Stimulated activated CD8-positive, alpha-beta memory T cell treated with anti-CD3 and anti-CD28 coated beads, Interleukin-4, amount 100 ng/mL, for 24 hours (primary cell): ENCODE results near the gene USP9Y.

Source experiments
- DNase-seq: peaks from one replicate; pipeline ENCODE4 v3.0.0-alpha.2; 2020; ENCODE audit warnings: low read depth

Gene USP9Y

DNA sequence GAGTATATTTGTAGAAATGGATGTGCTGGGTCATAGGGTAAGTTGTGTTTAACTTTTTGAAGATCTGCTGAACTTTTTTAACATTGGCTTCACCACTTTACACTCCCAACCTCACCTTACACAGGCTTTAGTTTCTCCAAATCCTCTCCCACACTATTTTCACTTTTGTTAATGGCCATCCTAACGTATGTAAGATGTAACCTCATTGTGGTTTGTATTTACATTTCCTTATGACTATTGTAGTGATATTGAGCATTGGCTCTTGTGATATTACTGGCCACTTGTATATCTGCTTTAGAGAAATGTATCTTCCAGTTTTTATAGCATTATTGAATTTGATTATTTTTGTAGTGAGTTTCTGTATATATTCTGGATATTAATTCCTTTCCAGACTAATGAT, 93.0 kb downstream of the USP9Y start:
- DNase-seq: no peak

DNA sequence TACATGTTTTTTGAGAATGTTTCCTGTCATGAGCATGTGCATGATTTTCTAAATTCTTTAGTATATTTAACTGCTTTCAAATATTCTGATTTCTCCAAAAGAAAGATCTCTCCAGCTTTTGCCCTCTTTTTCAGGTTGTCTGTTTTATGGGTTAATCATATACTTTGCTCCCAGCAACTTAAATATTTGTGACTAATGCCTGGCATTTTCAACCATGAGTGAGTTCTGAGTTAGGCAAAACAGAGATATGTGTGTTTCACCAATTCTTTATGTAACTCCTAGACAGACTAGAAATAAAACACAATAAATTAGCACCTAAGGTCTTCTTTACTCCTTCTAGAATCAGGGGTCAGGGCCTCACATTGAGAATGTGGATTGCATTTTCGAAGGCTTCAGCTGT, 107.0 kb downstream of the USP9Y start:
- DNase-seq: no peak

- DNase-seq: no peak
These were observed 108.0 kb downstream of the USP9Y start for GRCh38 chrY:12809034-12809433.

DNA sequence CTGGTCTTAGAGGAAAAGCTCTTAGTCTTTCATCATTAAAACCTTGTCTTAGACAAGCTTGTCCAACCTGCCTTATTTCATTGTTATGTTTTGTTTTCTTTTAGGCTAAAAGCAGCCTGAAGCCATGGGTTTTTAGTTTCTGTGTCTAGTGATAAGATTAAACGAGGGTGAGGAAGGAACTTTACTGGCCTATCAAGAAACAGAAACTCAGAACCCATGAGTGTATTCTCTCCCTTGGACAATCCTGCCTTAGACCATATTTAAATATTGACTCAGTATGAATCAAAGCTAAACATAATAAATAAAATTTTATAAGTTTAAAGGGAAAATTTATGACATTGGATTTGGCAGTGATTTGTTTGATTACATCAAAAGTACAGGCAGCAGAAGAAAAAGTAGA, 122.4 kb downstream of the USP9Y start:
- DNase-seq: no peak

GRCh38 chrY:12826791-12827190, 125.8 kb downstream of the USP9Y start:
- DNase-seq: no peak

GRCh38 chrY:12833284-12833683, 132.3 kb downstream of the USP9Y start:
- no peak for DNase-seq

- DNase-seq: no peak
These were observed 136.5 kb downstream of the USP9Y start for GRCh38 chrY:12837550-12837949.

DNA sequence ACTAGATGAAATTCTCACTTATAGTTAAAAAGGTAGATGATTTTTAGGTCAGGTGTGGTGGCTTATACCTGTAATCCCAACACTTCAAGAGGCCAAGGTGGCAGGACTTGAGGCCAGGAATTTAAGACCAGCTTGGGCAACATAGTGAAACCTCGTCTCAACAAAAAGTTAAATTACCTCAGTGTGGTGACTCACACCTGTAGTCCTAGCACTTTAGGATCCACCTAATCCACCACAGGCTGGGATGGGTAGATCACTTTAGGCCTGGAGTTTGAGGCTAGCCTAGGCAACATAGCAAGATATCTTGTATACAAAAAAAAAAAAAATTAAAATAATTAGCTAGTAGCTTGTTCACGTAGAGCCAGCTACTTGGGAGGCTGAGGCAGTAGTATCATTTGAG, 140.3 kb downstream of the USP9Y start:
- DNase-seq: no peak

DNA sequence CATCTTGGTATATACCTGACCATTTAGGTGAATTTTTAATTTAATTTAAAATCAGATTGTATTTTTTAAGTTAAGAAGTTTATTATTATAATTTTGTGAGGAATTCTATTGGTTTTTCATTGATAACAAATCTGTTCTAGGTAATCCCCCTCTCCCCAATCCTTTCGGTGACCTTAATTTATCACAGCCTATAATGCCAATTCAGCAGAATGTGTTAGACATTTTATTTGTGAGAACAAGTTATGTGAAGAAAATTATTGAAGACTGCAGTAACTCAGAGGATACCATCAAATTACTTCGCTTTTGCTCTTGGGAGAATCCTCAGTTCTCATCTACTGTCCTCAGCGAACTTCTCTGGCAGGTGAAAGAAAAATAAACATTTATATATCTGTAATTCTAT, 145.8 kb downstream of the USP9Y start:
- no peak for DNase-seq

- no peak for DNase-seq
These were observed 154.8 kb downstream of the USP9Y start for GRCh38 chrY:12855791-12856275.

DNA sequence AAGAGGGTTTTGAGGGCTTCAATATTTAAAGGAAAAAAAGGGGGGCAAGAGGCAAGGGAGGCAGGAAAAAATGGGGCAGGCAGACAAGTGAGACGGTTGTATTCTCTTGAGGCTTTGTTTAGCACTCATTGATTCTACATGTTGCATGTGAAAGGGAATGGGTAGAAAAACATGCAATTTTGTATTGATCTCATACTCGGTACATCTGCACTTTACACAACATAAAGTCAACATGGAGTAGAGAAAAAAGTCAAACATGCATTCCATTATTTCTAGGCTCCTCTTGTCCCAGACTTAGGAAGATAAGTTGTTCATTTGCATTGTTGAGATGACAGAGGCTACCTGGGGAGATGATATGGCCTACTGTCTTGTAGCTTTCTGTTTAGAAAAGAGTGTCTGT, 166.9 kb downstream of the USP9Y start:
- no peak for DNase-seq

DNA sequence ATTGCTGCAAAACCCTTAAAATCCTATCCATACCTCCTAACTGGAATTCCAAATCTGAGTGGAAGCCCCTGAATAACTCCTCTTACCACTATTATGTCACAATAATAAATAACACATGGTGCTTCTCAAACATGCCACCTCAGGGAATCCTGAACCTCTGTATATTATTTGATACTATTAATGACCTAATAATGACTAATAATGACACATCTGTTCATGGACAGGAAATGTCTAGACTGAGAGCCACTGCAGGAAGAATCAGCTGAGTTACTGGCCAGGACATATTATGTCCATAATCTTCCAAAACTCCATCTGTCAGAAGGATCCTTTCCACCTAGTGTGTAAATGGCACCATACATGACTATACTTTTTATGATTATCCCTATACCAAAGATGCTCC, 195.9 kb downstream of the USP9Y start:
- DNase-seq: no peak

GRCh38 chrY:12898604-12899003, 197.6 kb downstream of the USP9Y start:
- no peak for DNase-seq

GRCh38 chrY:12904618-12905516, 203.8 kb downstream of the USP9Y start, which contains the start of gene DDX3Y:
TSS of gene DDX3Y (plus strand) at chrY:12904868. CDS start at chrY:12904937, 69 bp downstream.
- DNase-seq: no peak

GRCh38 chrY:12905517-12905872, 204.5 kb downstream of the USP9Y start:
- no peak for DNase-seq

DNA sequence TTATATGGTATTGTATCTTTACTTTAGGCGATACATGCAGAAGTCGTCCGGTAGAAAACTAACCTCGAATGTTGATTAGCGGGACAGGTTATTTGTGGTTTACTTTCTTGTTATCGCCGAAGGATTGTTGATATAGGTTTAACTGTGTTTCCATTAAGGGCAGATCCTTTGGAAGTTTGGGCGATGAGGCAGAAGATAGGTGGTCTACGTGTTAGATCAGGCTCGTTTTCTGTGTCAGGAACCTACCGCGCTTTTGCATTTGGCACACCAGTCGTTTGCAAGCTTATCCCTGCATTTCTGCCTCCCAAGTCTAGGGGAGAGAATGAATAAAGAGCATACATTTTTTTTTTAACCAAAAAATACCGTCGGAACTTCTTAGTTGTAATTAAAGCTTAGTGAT, 204.9 kb downstream of the USP9Y start:
- no peak for DNase-seq
